ENCODE measurements around the gene CORO7.

CORO7 gene

GRCh38 chr16:4332623-4333307 lies 83.6 kb downstream of the CORO7 start:
- no peak for DNase-seq

DNA sequence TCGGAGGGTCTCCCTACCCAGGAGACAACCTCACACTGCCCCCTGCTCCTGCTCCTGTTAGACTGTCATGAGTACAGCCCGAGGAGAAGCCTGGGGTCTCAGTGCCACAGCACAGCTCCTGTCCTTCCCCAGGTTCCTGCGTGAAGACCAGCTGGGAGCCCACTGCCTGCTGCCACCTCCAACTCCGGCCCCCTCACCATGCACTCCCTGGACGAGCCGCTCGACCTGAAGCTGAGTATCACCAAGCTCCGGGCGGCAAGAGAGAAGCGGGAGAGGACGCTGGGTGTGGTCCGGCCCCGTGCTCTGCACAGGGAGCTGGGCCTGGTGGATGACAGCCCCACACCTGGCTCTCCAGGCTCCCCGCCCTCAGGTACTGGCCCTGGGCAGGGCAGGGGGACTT lies 84.3 kb downstream of the CORO7 start:
- DNase-seq = no peak

- peak; percentile 85 for DNase-seq
Measured at GRCh38 chr16:4330277-4330874, 86.0 kb downstream of the CORO7 start.

DNA sequence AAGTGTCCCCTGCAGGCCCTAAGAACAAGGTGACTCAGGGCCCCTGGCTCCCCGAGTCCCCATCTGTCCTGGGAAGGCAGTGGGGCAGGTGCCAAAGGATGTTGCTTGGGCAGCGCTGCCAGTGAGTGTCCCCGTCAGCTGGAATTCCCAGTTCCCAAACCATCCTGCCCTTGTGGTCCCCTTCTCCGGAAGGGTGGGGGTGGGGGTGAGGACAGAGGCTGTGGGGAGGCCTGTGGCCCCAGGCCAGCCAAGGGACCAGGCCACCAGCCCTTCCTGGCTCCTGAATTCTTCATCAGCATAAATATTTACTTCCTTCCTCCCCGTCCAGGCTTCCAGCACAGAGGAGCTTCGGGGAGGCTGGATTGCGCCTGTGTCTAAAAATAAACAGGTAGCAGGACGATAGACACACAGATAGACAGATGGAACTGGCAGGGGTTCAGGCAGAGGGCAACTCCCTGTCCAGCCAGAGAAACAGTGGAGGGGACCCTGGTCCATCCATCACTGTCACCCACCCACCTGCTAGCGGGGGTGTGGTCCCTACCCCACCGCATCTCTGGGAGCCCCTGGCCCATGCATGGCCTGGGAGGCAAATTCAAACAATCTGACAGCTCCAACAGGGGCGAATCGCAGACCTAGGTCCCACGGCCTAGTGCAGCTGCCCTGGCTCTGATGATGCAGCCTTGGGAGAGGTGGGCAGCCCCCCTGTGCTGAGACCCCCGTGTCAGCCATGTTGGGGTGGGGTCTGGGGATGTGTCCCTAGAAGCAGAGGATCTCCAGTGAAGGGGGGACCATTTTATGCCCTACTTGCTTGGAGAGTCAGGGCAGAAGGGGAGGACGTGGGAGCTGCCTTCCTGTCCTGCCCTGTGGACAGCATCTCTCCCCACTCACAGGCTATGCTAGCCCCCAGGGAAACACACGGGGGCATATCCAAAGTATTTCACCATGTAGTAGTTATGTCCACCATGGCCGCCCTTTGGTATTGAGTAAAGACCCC lies 87.3 kb downstream of the CORO7 start:
- DNase-seq = no peak

DNA sequence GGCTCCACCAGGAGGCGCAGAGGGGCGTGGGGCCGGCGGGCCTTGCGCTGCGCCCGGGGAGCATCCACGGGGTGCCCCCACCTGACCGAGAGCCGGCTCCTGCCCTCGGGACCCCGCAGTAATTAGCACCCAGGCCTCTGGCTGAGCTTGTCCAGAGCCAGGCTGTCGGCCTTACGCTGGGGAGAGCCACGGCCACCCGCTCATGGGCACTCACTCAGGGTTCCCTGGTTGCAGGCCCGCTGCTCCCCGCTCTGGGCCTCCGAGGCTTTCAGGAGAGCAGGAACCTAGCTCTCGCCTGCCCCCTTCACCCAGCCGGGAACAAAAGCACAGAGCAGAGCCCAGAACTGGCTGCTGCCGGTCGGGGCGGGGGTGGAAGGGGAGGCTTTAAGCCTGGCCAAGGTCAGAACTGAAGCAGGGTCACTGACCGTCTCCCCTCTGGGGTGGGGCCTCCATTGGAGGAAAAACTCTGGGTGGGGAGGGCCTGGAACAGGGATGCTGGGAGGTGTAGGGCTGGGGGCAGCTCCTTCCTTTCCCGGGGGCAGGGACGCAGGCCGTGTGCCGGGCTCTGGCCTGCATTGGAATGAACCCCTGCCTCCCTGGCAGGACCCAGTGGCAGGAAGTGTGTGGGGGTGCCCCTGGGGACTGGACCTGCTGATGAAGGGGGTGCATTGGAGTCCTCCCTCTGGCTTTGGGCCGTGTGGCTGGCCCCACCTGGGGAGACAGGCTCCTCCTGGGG lies 88.2 kb downstream of the CORO7 start:
- DNase-seq = peak; percentile 74

GRCh38 chr16:4327386-4328045 lies 88.9 kb downstream of the CORO7 start:
- DNase-seq = peak; percentile 15

- DNase-seq = peak; percentile 85
Measured at GRCh38 chr16:4325253-4325758, 91.1 kb downstream of the CORO7 start.

GRCh38 chr16:4324492-4325252 lies 91.7 kb downstream of the CORO7 start:
- DNase-seq = no peak

DNA sequence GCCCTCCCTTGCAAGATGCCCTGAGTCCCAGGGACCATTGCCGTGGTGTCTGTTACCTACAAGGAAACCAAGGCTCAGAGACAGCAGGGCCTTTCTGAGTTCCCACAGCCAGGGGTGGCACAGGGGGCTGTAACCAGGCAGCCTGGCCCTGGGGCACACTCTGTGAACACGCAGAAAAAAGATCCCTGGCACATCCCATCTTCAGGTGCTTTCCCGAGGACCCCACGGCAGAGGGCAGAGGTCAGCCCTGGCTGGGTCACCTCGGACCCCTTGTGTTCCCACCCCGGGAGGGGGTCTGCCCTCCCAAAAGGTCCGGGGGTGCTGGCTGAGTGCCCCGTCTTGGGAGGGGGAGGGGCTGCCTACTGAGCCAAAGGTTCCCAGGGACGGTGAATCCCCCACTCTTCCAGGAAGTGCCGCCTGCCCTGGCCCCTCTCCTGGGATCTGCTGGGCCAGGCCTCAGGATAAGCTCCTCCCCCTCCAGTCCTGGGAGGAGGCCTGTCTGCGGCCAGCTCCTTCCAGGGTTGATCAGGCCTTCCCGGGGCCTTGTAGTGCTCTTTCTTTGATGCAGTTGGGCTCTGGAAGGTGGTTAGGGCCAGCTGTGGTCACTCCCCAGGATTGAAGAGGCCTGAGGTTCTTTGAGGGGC lies 92.4 kb downstream of the CORO7 start:
- DNase-seq = no peak

- no peak for DNase-seq
Measured at GRCh38 chr16:4323071-4323844, 93.1 kb downstream of the CORO7 start.

DNA sequence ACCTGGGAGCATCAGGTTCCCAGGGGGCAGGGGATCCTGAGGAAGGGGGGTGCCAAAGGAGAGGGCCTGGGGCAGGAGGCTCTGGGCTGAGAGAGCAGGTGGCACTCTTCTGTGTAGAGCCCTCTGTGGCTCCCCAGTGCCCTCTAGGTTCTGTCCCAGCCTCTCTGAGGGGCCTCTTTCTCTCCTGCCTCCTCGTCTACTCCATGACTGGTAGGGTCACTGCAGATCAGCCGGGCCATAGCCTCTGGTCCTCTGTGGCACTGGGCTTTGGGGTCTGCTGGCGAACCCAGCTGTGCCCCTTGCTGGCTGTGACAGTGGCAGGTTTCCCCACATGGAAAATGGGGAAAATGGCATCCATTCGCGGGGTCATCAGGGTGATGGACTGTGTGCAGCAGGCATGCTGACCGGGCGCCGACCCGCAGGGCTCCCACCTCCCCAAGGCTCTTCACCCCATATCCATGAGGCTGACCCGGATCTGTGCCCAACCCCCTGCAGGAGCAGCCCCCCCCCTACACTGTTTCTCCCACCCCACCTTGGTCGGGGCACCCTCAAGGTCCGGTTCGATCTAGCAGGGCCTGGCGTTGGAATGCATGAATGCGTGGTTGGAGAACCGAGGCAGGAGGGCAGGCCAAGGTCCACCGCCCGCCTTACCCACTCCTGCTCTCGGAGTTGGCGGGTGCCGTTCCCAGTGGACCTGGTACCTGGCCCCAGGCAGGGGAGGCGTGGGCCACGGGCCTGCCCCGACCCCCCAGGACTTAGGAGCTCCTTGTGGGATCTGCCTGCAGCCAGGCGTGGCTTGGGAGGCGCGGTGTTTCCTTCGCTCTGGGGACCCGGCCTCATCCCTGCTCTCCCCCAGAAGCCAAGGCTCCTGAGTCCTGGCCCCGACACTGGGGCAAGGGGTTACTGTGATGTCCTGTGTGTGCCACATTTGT lies 94.0 kb downstream of the CORO7 start:
- DNase-seq = no peak

DNA sequence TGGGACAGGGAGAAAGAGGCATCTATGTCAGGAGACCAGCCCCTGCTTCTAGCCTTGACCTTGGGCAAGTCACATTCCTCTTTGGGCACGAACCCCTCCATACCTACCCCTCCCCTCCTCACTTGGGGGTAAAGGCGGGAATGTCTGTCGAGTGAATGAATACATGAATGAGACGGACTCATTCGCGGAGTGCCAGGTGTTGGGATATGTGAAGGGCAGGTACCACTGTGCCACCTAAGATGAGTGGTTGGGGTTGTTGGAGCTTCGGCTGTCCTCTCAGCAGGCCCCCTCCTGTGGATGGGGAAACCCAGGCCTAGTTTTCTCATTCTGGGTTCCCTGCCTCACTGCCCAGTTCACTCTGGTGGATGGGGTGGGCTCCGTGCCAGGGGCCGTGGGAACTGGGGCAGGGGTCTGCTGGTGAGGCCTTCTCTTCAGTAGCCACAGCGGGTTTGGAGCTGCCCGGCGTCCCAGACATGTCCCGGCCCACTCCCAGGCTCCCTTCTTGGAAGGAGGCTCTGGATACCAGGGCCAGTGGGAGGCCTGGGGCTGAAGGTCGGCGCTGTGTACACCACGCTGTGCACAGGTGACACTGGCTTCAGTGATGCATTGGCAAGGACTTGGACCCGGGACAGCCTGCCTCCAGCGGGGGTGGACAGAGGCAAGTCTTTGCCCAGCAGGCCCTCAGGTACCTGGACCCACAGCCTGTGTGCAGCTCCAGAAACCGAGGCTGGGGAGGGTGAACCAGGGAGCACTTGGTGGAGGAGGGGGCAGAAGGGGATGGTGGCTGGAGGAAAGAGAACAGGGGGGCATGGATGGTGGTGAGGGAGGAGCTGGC lies 94.9 kb downstream of the CORO7 start:
- DNase-seq = no peak

- DNase-seq = no peak
Measured at GRCh38 chr16:4320571-4321137, 95.7 kb downstream of the CORO7 start.

DNA sequence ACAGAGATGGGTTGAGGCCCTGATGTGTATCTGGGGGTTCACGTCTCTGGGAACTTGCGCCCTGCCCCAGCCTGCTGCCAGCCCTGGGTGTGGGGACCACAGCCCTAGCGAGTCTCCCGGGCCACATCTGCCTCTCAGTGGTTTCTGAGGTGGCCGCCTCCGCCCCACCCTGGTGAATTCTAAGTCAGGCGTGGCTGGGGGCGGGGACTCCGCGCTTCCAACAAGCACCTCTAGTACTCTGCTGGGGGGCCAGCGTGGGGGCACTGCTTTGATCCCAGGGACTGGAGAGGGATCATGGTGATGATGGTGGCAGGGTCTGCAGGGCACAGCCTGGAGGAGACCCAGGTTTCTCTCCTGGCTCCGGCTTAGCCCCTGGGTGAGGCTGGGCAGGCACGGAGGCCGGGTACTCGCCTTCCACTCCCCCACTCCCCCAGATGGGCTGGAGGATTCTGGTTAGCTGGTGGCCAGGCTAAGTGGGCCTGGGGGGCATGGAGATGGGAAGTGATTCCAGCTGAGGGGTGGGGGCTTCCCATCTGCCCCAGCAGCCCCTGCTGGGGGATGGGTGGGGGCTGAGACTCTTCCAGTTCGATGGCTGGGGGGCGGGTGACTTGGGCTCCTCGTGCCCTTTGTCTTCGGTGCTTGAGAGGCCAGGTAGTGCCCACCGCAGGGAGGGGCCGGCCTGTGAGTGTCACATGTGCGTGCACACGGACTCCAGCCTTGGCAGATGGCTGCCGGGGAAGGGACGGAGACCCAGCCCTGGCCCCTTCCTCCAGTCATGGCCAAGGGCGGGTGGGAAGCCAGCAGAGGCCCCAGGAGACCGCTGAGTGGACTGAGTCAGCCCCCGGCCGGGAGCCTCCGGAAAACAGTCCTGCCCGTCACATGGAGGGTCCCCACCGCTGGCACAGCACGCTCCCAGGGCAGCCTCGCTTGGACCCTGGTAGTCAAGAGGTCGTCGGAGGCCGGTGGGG lies 96.7 kb downstream of the CORO7 start:
- no peak for DNase-seq

DNA sequence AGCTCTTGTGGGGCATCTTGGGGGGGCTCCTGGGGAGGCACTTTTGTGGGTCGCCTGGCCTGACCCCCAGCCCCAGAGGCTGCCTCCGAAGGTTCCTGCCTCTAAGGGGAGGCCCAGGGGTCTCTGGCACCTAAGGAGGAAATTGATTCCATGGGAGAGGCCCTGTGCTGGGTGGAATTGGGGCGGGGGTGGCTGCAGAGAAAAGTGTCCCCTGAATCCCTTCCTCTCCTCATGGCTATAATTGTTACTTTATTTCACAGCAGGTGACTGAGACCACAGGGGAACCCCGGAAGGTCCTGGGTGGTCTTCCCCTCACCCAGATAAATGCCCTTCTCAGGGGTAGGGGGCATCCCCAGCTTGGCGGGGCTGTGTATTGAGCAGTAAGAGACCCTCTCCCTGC lies 97.4 kb downstream of the CORO7 start:
- DNase-seq = no peak

- no peak for DNase-seq
Measured at GRCh38 chr16:4318451-4318910, 97.9 kb downstream of the CORO7 start.
